WTC11 (cell line): ENCODE data around the gene PSORS1C1. TPM values are rescaled to one million over a fixed set of nuclear protein-coding genes. Genes with fewer than 3 reads are reported as not detected.

Experiments
- ATAC-seq: fragments of 200-7000 bp; cut with Tn5 transposase; 2 replicates; pipeline ENCODE4 v1.10.0; 2021; ENCODE audit warnings: mild to moderate bottlenecking, moderate library complexity
- CTCF ChIA-PET: fragments of 300-600 bp; sonication (Branson Sonifier 250); formaldehyde crosslinking; loops from one replicate; lab custom pipeline; 2021; ENCODE audit warnings: antibody characterized with exemption; lab: Charles Lee
- POLR2A ChIA-PET: fragments of 350-600 bp; sonication (Branson Sonifier 250); formaldehyde crosslinking; loops from one replicate; lab custom pipeline; 2021; ENCODE audit warnings: antibody characterized with exemption; lab: Charles Lee
- DNase-seq: peaks from one replicate; pipeline ENCODE4 v3.0.0; 2021; ENCODE audit warnings: low spot score
- H3K27ac Mint-ChIP-seq: 2 replicates; pipeline ENCODE4 v1.8.0; 2021; ENCODE audit warnings: mixed read lengths
- H3K27me3 Mint-ChIP-seq: 2 replicates; pipeline ENCODE4 v1.8.0; 2021; ENCODE audit warnings: low read depth, mild to moderate bottlenecking, moderate library complexity, mixed read lengths
- H3K36me3 Mint-ChIP-seq: 2 replicates; pipeline ENCODE4 v1.8.0; 2021; ENCODE audit warnings: mixed read lengths
- H3K4me1 Mint-ChIP-seq: 2 replicates; pipeline ENCODE4 v1.8.0; 2022; ENCODE audit warnings: mixed read lengths
- H3K4me3 Mint-ChIP-seq: 2 replicates; pipeline ENCODE4 v1.8.0; 2021; ENCODE audit warnings: mild to moderate bottlenecking, moderate library complexity, mixed read lengths
- H3K9me3 Mint-ChIP-seq: 2 replicates; pipeline ENCODE4 v1.8.0; 2021; ENCODE audit warnings: mixed read lengths
- CTCF ChIP-seq: fragments of 200-600 bp; IDR thresholded peaks from 2 replicates; pipeline ENCODE4 v1.8.0; 2022; ENCODE audit warnings: antibody characterized with exemption
- ETV6 ChIP-seq: sonication (generic); formaldehyde crosslinking; IDR thresholded peaks from 2 replicates; pipeline ENCODE4 v1.8.1; 2022; ENCODE audit warnings: mild to moderate bottlenecking, missing genetic modification reagents
- FOXJ3 ChIP-seq: sonication (generic); formaldehyde crosslinking; IDR thresholded peaks from 2 replicates; pipeline ENCODE4 v1.9.0; 2021; ENCODE audit warnings: missing genetic modification reagents, mild to moderate bottlenecking, borderline replicate concordance
- MXD4 ChIP-seq: fragments of 250-450 bp; sonication (Bioruptor Pico); IDR thresholded peaks from 2 replicates; pipeline ENCODE4 v1.8.0; 2021; ENCODE audit warnings: mild to moderate bottlenecking, moderate library complexity, borderline replicate concordance
- NFE2L1 ChIP-seq: sonication (generic); formaldehyde crosslinking; IDR thresholded peaks from 2 replicates; pipeline ENCODE4 v1.8.1; 2023; ENCODE audit warnings: missing genetic modification reagents
- OVOL2 ChIP-seq: fragments of 250-450 bp; sonication (Bioruptor Pico); IDR thresholded peaks from 2 replicates; pipeline ENCODE4 v1.9.0; 2021; ENCODE audit warnings: mild to moderate bottlenecking, borderline replicate concordance
- PRDM15 ChIP-seq: sonication (generic); formaldehyde crosslinking; IDR thresholded peaks from 2 replicates; pipeline ENCODE4 v1.8.0; 2022; ENCODE audit warnings: missing genetic modification reagents
- RORB ChIP-seq: fragments of 250-450 bp; sonication (Bioruptor Pico); IDR thresholded peaks from 2 replicates; pipeline ENCODE4 v1.9.0; 2021; ENCODE audit warnings: mild to moderate bottlenecking
- SP1 ChIP-seq: sonication (generic); formaldehyde crosslinking; conservative IDR thresholded peaks from 2 replicates; pipeline ENCODE4 v1.8.1; 2022; ENCODE audit warnings: missing genetic modification reagents
- STAT6 ChIP-seq: sonication (generic); formaldehyde crosslinking; conservative IDR thresholded peaks from 2 replicates; pipeline ENCODE4 v1.8.1; 2023; ENCODE audit warnings: mild to moderate bottlenecking, low read depth, missing genetic modification reagents, moderate library complexity
- ZNF423 ChIP-seq: fragments of 250-450 bp; sonication (Bioruptor Pico); IDR thresholded peaks from 2 replicates; pipeline ENCODE4 v2.1.2; 2022; ENCODE audit warnings: mild to moderate bottlenecking, moderate library complexity
- ZNF512 ChIP-seq: sonication (generic); formaldehyde crosslinking; IDR thresholded peaks from 2 replicates; pipeline ENCODE4 v1.8.1; 2022; ENCODE audit warnings: missing genetic modification reagents, borderline replicate concordance
- ZNF532 ChIP-seq: fragments of 250-450 bp; sonication (Bioruptor Pico); IDR thresholded peaks from 2 replicates; pipeline ENCODE4 v1.9.0; 2021; ENCODE audit warnings: mild to moderate bottlenecking, borderline replicate concordance
- total RNA-seq: library from RNA; stranded (reverse); gene quantifications from 3 replicates; pipeline ENCODE4 v1.2.3, GENCODE V29; 2021
- TF ChIP-seq, protein P1 (sequence below): sonication (generic); formaldehyde crosslinking; IDR thresholded peaks from 2 replicates; pipeline ENCODE4 v1.8.1; 2022; ENCODE audit warnings: mild to moderate bottlenecking, moderate library complexity, missing genetic modification reagents

PSORS1C1 gene
- total RNA-seq, 1 experiment from 2014 or later = 0.66 TPM

GRCh38 chr6:31165986-31166385 lies 51.4 kb downstream of the PSORS1C1 start:
- ATAC-seq = no peak
- H3K4me3 Mint-ChIP-seq = peak overlapping the region; percentile 97
- ChIA-PET POLR2A (interaction anchor here (0.9 to 1.2 kb wide), 2 partner anchors 15 to 23 kb away, joined by 3 read pairs; no protein-coding TSS in a partner anchor), CTCF (interaction anchor here (0.7 to 1.5 kb wide), 4 partner anchors 27 to 201 kb away, joined by 3 to 4 read pairs (median 4); partner anchors contain the start of gene PSORS1C2)
- DNase-seq = no peak
- H3K36me3 Mint-ChIP-seq = peaks cover 73% of the 10 kb centered on the region
- peak overlapping the region; percentile 77 for H3K27ac Mint-ChIP-seq
- TF ChIP-seq FOXJ3 (CRISPR knock-in tag) (no peak), ZNF512 (CRISPR knock-in tag) (no peak), SP1 (no peak), PRDM15 (no peak), RORB (no peak), CTCF (no peak), ZNF532 (CRISPR knock-in tag) (no peak), ZNF423 (CRISPR knock-in tag) (no peak), OVOL2 (CRISPR knock-in tag) (no peak), NFE2L1 (CRISPR knock-in tag) (no peak), STAT6 (CRISPR knock-in tag) (no peak), MXD4 (CRISPR knock-in tag) (no peak), ETV6 (CRISPR knock-in tag) (no peak)
- TF ChIP-seq, protein P1, sequence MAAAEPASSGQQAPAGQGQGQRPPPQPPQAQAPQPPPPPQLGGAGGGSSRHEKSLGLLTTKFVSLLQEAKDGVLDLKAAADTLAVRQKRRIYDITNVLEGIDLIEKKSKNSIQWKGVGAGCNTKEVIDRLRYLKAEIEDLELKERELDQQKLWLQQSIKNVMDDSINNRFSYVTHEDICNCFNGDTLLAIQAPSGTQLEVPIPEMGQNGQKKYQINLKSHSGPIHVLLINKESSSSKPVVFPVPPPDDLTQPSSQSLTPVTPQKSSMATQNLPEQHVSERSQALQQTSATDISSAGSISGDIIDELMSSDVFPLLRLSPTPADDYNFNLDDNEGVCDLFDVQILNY (CRISPR knock-in tag) = no peak
- H3K27me3 Mint-ChIP-seq = no peaks in the 10 kb centered on the region
- no peaks in the 10 kb centered on the region for H3K9me3 Mint-ChIP-seq
- peaks cover 65% of the 10 kb centered on the region for H3K4me1 Mint-ChIP-seq
